ENCODE results near the gene CATSPERE.
A peak's percentile ranks its signal among the peaks of the same experiment; 100 is the strongest.

DNA sequence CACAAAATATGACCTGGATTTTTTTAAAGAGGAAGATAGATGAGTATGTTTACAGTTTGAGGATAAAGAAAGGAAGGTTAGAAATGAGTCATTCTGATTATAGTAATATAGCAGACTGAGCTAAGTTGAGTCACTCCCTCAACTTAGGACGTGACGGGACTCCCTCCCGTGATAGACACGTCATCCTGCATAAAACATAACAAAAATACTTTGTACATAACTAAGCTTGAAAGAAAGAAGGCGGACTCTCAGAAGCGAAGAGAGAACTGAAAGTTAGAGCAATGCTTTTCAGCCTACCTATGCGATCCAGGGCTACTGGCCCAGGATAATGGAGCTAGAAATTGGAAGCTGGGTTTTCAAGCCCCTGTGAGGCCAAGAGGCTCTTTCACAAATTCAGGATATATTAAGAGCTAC lies 138.9 kb downstream of the CATSPERE start:
- TF ChIP-seq CTCF (IDR thresholded peaks at IDR 0.05) (no peak), POLR2A (IDR thresholded peaks at IDR 0.05) (peak in 1 of 2 donors; percentile 86)

Measured in adrenal gland (tissue), 5 donors.